ENCODE data around the gene UBE2V1. TPM values are rescaled to one million over a fixed set of nuclear protein-coding genes. Genes with fewer than 3 reads are reported as not detected.

Gene UBE2V1
- total and polyA plus RNA-seq, 2 of the 13 experiments (the other 11 are each of a cell fraction or from before 2014, with no cell fraction given): 81.3 to 132 TPM

DNA sequence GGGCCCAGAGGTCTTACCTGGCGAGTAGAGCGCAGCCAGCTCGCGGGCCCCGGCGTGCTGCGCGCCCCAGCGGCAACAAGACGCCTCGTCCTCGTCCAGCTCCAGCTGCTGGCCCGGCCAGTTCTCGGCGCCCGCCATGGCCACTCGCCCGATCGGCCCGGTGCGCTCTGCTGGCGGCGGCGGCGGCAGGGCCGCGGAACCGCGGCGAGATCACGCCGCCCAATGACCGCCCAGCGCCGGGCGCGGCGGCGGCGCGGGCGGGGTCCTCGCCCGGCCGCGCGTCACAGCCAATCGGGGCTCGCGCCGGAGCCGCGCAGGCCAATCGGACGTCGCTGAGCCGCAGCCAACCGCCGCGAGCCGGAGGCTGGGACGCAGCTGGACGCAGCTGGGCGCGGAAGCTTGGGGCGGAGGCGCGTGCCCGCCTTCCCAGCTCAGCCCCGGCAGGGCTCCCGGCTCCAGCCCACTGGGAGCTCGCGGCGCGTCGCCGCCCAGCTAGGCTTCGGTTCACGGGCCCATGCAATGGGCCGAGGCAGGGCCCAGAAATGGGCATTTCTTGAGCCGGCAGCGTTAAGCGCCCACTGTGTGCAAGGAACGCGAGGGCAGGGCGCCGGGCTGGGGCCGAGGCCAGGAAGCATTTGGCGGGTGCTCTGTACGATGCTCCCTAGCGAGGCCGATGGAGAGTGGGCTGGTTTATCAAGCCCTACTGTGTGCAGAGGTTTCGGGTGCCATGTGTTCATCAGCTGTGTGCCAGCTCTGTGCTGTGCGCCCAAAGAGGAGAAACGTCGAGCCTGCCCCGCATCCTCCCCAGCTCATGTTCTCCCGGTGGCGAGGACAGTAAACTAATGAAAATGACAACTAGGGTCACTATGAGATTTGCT lies 40.8 kb upstream of the UBE2V1 start, which contains the start of gene PEDS1 (continued):
- TF ChIP-seq, protein P1, sequence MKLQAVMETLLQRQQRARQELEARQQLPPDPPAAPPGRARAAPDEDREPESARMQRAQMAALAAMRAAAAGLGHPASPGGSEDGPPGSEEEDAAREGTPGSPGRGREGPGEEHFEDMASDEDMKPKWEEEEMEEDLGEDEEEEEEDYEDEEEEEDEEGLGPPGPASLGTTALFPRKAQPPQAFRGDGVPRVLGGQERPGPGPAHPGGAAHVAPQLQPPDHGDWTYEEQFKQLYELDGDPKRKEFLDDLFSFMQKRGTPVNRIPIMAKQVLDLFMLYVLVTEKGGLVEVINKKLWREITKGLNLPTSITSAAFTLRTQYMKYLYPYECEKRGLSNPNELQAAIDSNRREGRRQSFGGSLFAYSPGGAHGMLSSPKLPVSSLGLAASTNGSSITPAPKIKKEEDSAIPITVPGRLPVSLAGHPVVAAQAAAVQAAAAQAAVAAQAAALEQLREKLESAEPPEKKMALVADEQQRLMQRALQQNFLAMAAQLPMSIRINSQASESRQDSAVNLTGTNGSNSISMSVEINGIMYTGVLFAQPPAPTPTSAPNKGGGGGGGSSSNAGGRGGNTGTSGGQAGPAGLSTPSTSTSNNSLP (IDR thresholded peaks at IDR 0.05; ENCODE audit: low read depth, low read length): no peak
- TF ChIP-seq RXRA (CRISPR knock-in tag; IDR thresholded peaks at IDR 0.05) (peak; percentile 86), ZUFSP (CRISPR knock-in tag; IDR thresholded peaks at IDR 0.05; ENCODE audit: borderline replicate concordance) (no peak), POGZ (CRISPR knock-in tag; IDR thresholded peaks at IDR 0.05) (peak; percentile 61), GPN1 (CRISPR knock-in tag; IDR thresholded peaks at IDR 0.05; ENCODE audit: borderline replicate concordance) (no peak; the same call in none of the 2 replicates), ZNF275 (CRISPR knock-in tag; IDR thresholded peaks at IDR 0.05; ENCODE audit: borderline replicate concordance) (peak; percentile 87; the same call in 1 of the 2 replicates), XBP1 (CRISPR knock-in tag; IDR thresholded peaks at IDR 0.05) (peak; percentile 69; the same call in 1 of the 2 replicates), ZSCAN21 (CRISPR knock-in tag; IDR thresholded peaks at IDR 0.05; ENCODE audit: borderline replicate concordance) (peak; percentile 93), HIVEP1 (CRISPR knock-in tag; IDR thresholded peaks at IDR 0.05) (peak; percentile 90), FOSL1 (CRISPR knock-in tag; IDR thresholded peaks at IDR 0.05; ENCODE audit: borderline replicate concordance) (peak; percentile 65), AFF4 (CRISPR knock-in tag; IDR thresholded peaks at IDR 0.05) (peak; percentile 78; the same call in 1 of the 2 replicates), ZNF782 (CRISPR knock-in tag; IDR thresholded peaks at IDR 0.05; ENCODE audit: borderline replicate concordance) (peak; percentile 92)
- TF ChIP-seq, protein P2, sequence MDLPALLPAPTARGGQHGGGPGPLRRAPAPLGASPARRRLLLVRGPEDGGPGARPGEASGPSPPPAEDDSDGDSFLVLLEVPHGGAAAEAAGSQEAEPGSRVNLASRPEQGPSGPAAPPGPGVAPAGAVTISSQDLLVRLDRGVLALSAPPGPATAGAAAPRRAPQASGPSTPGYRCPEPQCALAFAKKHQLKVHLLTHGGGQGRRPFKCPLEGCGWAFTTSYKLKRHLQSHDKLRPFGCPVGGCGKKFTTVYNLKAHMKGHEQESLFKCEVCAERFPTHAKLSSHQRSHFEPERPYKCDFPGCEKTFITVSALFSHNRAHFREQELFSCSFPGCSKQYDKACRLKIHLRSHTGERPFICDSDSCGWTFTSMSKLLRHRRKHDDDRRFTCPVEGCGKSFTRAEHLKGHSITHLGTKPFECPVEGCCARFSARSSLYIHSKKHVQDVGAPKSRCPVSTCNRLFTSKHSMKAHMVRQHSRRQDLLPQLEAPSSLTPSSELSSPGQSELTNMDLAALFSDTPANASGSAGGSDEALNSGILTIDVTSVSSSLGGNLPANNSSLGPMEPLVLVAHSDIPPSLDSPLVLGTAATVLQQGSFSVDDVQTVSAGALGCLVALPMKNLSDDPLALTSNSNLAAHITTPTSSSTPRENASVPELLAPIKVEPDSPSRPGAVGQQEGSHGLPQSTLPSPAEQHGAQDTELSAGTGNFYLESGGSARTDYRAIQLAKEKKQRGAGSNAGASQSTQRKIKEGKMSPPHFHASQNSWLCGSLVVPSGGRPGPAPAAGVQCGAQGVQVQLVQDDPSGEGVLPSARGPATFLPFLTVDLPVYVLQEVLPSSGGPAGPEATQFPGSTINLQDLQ (CRISPR knock-in tag; IDR thresholded peaks at IDR 0.05): peak; percentile 66; the same call in 1 of the 2 replicates
- TF ChIP-seq, protein P3, sequence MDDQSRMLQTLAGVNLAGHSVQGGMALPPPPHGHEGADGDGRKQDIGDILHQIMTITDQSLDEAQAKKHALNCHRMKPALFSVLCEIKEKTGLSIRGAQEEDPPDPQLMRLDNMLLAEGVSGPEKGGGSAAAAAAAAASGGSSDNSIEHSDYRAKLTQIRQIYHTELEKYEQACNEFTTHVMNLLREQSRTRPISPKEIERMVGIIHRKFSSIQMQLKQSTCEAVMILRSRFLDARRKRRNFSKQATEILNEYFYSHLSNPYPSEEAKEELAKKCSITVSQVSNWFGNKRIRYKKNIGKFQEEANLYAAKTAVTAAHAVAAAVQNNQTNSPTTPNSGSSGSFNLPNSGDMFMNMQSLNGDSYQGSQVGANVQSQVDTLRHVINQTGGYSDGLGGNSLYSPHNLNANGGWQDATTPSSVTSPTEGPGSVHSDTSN (CRISPR knock-in tag; IDR thresholded peaks at IDR 0.05; ENCODE audit: borderline replicate concordance): peak; percentile 38
